GM12878 (cell line): Measurements from ENCODE around the gene GRK5. TPM values are rescaled to one million over a fixed set of nuclear protein-coding genes. Genes with fewer than 3 reads are reported as not detected.

ENCODE experiments used
- ATAC-seq: fragments of 200-7000 bp; cut with Tn5 transposase; 3 replicates; pipeline ENCODE4 v1.9.1; 2020; ENCODE audit warnings: mild to moderate bottlenecking, moderate library complexity
- Bru-seq: library from RNA; stranded (reverse); fragments of 400-500 nt; gene quantifications from one replicate; lab custom pipeline; 2021; lab: Mats Ljungman, UMichigan
- BruChase-seq, 2 experiments: library from RNA; stranded (reverse); fragments of 400-500 nt; gene quantifications; one replicate each; lab custom pipeline; 2021; lab: Mats Ljungman, UMichigan
- BruUV-seq: library from RNA; stranded (reverse); fragments of 400-500 nt; replicated peaks from 2 replicates; lab custom pipeline; 2021; lab: Mats Ljungman, UMichigan
- CTCF ChIA-PET: fragments of 300-600 bp; sonication (Branson Sonifier 250); formaldehyde crosslinking; extraction: SDS; loops from one replicate; lab custom pipeline; 2021; ENCODE audit warnings: inconsistent platforms; lab: Yijun Ruan, JAX
- POLR2A ChIA-PET: fragments of 350-600 bp; formaldehyde crosslinking; extraction: SDS; loops from one replicate; lab custom pipeline; 2021; ENCODE audit warnings: inconsistent platforms; lab: Charles Lee
- RAD21 ChIA-PET: fragments of 300-600 bp; sonication (Branson Sonifier 250); formaldehyde crosslinking; loops from one replicate; lab custom pipeline; 2023; ENCODE audit warnings: antibody characterized with exemption; ENCODE audit not compliant: unreplicated experiment; lab: Charles Lee
- SMC1A ChIA-PET: fragments of 300-600 bp; sonication (Branson Sonifier 250); formaldehyde crosslinking; loops from one replicate; lab custom pipeline; 2023; ENCODE audit not compliant: unreplicated experiment, uncharacterized antibody; lab: Charles Lee
- DNase-seq: peaks from one replicate; pipeline ENCODE4 v3.0.0-alpha.2; 2011; ENCODE audit warnings: low read depth, low spot score
- FAIRE-seq: peaks from 3 replicates; lab custom pipeline; 2011; peaks lifted over from hg19 to GRCh38; lab: Jason Lieb, UNC
- H2AFZ ChIP-seq: 2 replicates; pipeline ENCODE4 v1.6.0; 2011; ENCODE audit warnings: low read depth, low read length, control low read depth; ENCODE audit not compliant: control insufficient read depth
- H3K27ac ChIP-seq: 2 replicates; pipeline ENCODE4 v1.5.1; 2011; ENCODE audit warnings: control low read depth; ENCODE audit not compliant: control insufficient read depth, insufficient read depth
- H3K27me3 ChIP-seq, 2 experiments: replicated peaks in 1 of 2; 2 replicates each; pipeline versions ENCODE4 v1.6.0 to v1.6.1; 2011; ENCODE audit warnings: low read length in 1 of 2; ENCODE audit not compliant: control insufficient read depth in 2 of 2, insufficient read depth in 2 of 2
- H3K36me3 ChIP-seq, 2 experiments: 2 replicates each; pipeline ENCODE4 v1.5.1; 2011; ENCODE audit warnings: low read length in 1 of 2; ENCODE audit not compliant: control insufficient read depth in 2 of 2, insufficient read depth in 2 of 2
- H3K4me1 ChIP-seq: 2 replicates; pipeline ENCODE4 v1.6.1; 2011; ENCODE audit warnings: mild to moderate bottlenecking, low read length, moderate library complexity, mixed read lengths; ENCODE audit not compliant: control insufficient read depth, insufficient read depth
- H3K4me2 ChIP-seq: 2 replicates; pipeline ENCODE4 v1.6.0; 2011; ENCODE audit warnings: control low read depth; ENCODE audit not compliant: control insufficient read depth, insufficient read depth
- H3K4me3 ChIP-seq: fragments of 200-600 bp; sonication (generic); 2 replicates; pipeline ENCODE4 v1.5.1; 2016
- H3K79me2 ChIP-seq: 2 replicates; pipeline ENCODE4 v1.6.0; 2011; ENCODE audit warnings: low read length; ENCODE audit not compliant: control insufficient read depth, insufficient read depth
- H3K9ac ChIP-seq: 2 replicates; pipeline ENCODE4 v1.8.0; 2011; ENCODE audit warnings: low read length, control low read depth, mixed read lengths; ENCODE audit not compliant: control insufficient read depth, insufficient read depth
- H3K9me3 ChIP-seq: replicated peaks from 3 replicates; pipeline ENCODE4 v1.5.1; 2011; ENCODE audit warnings: mild to moderate bottlenecking, low read length; ENCODE audit not compliant: control insufficient read depth, insufficient read depth
- H4K20me1 ChIP-seq: 2 replicates; pipeline ENCODE4 v1.6.0; 2011; ENCODE audit not compliant: control insufficient read depth, insufficient read depth
- BRCA1 ChIP-seq: IDR thresholded peaks from 2 replicates; pipeline ENCODE4 v1.6.1; 2011; ENCODE audit warnings: low read depth, low read length, improper control_type of control experiment
- HCFC1 ChIP-seq: fragments of 150-350 bp; IDR thresholded peaks from 2 replicates; pipeline ENCODE4 v1.6.1; 2014; ENCODE audit warnings: low read length
- HDGF ChIP-seq: fragments of 450-650 bp; IDR thresholded peaks from 2 replicates; pipeline ENCODE4 v1.6.1; 2016; ENCODE audit warnings: antibody characterized with exemption
- IKZF1 ChIP-seq: fragments of 450-650 bp; conservative IDR thresholded peaks from 2 replicates; pipeline ENCODE4 v1.6.1; 2017; ENCODE audit warnings: antibody characterized with exemption, mild to moderate bottlenecking
- MXI1 ChIP-seq: fragments of 150-350 bp; IDR thresholded peaks from 2 replicates; pipeline ENCODE4 v1.6.1; 2011; ENCODE audit warnings: low read depth, mild to moderate bottlenecking, inconsistent platforms, low read length, improper control_type of control experiment
- POLR2A ChIP-seq: IDR thresholded peaks from 2 replicates; pipeline ENCODE4 v1.6.1; 2011; ENCODE audit warnings: low read depth, mild to moderate bottlenecking, low read length
- POLR2AphosphoS5 ChIP-seq: IDR thresholded peaks from 2 replicates; pipeline ENCODE4 v1.6.1; 2011; ENCODE audit warnings: mild to moderate bottlenecking, low read length, inconsistent platforms
- POU2F2 ChIP-seq: IDR thresholded peaks from 3 replicates; pipeline ENCODE4 v1.6.1; 2011; ENCODE audit warnings: low read depth, mild to moderate bottlenecking, low read length, borderline replicate concordance
- RFX5 ChIP-seq: IDR thresholded peaks from 2 replicates; pipeline ENCODE4 v1.6.1; 2011; ENCODE audit warnings: low read depth, low read length, improper control_type of control experiment
- SIX5 ChIP-seq: IDR thresholded peaks from 2 replicates; pipeline ENCODE4 v1.6.1; 2011; ENCODE audit warnings: mild to moderate bottlenecking, low read depth, low read length, moderate library complexity; ENCODE audit not compliant: severe bottlenecking
- WGBS: methylation state at CpG from one replicate; pipeline ENCODE4 v1.1.6; 2016; ENCODE audit warnings: low lambda C conversion rate; ENCODE audit not compliant: insufficient replicate concordance, insufficient coverage; ENCODE audit errors: missing lambda C conversion rate; 5-methylcytosine and 5-hydroxymethylcytosine counted together
- in situ Hi-C: fragments of 300-500 bp; cut with MboI; formaldehyde crosslinking; loops from 9 replicates; pipeline ENCODE4 v1.14.3; 2018; ENCODE audit warnings: mixed read lengths
- intact Hi-C: fragments of 100-400 bp; cut with micrococcal nuclease; formaldehyde crosslinking; loops from one replicate; pipeline ENCODE4 v1.14.2; 2022; ENCODE audit not compliant: unreplicated experiment
- long read RNA-seq, 2 experiments: library from polyadenylated mRNA; unstranded; transcript quantifications; one replicate each; pipeline ENCODE4 v2.0.0, GENCODE V29; 2019 to 2020
- polyA minus RNA-seq, 3 experiments: library from RNA; depleted of rRNA, polyadenylated mRNA; stranded (reverse); fragments of >200 nt; gene quantifications; 2 replicates each; pipeline ENCODE4 v1.2.3, GENCODE V29; 2011
- polyA plus RNA-seq, 11 experiments: library from polyadenylated mRNA; depleted of rRNA in 4 of 11; unstranded in 6 of 11; stranded (reverse) in 5 of 11; fragments of >200 nt; fragmentation: Nextera tagmentation in 4 of 11; fragmentation: Illumina TruSeq in 1 of 11; extraction: Ambion mirVana in 4 of 11; extraction: Trizol in 1 of 11; gene quantifications; 1 replicate in 1 of 11; 2 replicates in 10 of 11; pipeline versions ENCODE4 v1.2.1 to v1.2.3, GENCODE V29; 2011 to 2016; ENCODE audit warnings: inconsistent platforms in 2 of 11, missing spikeins in 2 of 11, low read depth in 1 of 11
- total RNA-seq, 4 experiments: library from RNA; depleted of rRNA in 3 of 4; stranded (reverse); fragments of >200 nt in 3 of 4; fragmentation: Illumina TruSeq in 1 of 4; extraction: Trizol in 1 of 4; gene quantifications; 2 replicates each; pipeline versions ENCODE4 v1.2.1 to v1.2.3, GENCODE V29; 2013 to 2021
- TF ChIP-seq, protein P1 (sequence below): fragments of 450-650 bp; IDR thresholded peaks from 2 replicates; pipeline ENCODE4 v1.6.1; 2018; ENCODE audit warnings: mild to moderate bottlenecking, low read depth, moderate library complexity; ENCODE audit not compliant: partially characterized antibody
- TF ChIP-seq, protein P2 (sequence below): IDR thresholded peaks from 2 replicates; pipeline ENCODE4 v1.6.1; 2012; ENCODE audit warnings: mild to moderate bottlenecking, low read depth, low read length
- TF ChIP-seq, protein P3 (sequence below): fragments of 450-650 bp; IDR thresholded peaks from 2 replicates; pipeline ENCODE4 v1.6.1; 2016; ENCODE audit warnings: mild to moderate bottlenecking

The GRK5 gene
- 11.5 and 12.2 TPM in 2 replicates for total RNA-seq (2013; cell fraction: nucleolus; rRNA removed)
- total RNA-seq (2014; rRNA removed): 15.3 and 15.6 TPM in 2 replicates
- total RNA-seq (2014; rRNA removed; fragmentation: Illumina TruSeq; extraction: Trizol): 13.4 and 14.1 TPM in 2 replicates
- 20.7 and 21.4 TPM in 2 replicates for total RNA-seq (2021)
- 7.6 TPM for polyA plus RNA-seq (2011; ENCODE audit: low read depth)
- 2.8 and 4.0 TPM in 2 replicates for polyA plus RNA-seq (2011; rRNA removed)
- polyA plus RNA-seq (2011; cell fraction: cytosol; rRNA removed): 3.7 and 3.9 TPM in 2 replicates
- polyA plus RNA-seq (2011; cell fraction: nucleus; rRNA removed): 7.0 and 7.8 TPM in 2 replicates
- 13.7 and 16.7 TPM in 2 replicates for polyA plus RNA-seq (2012)
- polyA plus RNA-seq (2014; fragmentation: Illumina TruSeq; extraction: Trizol): 21.3 and 22.1 TPM in 2 replicates
- under 1 TPM; 0.11 to 0.86 TPM for polyA plus RNA-seq (2014; fragmentation: Nextera tagmentation; extraction: Ambion mirVana)
- 13.4 and 13.9 TPM in 2 replicates for polyA plus RNA-seq (2014; rRNA removed)
- polyA plus RNA-seq (2016; fragmentation: Nextera tagmentation; extraction: Ambion mirVana): 1 to 10 TPM; 5.7 to 6.7 TPM
- 2.6 and 3.5 TPM in 2 replicates for polyA minus RNA-seq (2011; rRNA and poly(A)+ RNA removed)
- 1.3 and 1.9 TPM in 2 replicates for polyA minus RNA-seq (2011; cell fraction: cytosol; rRNA and poly(A)+ RNA removed)
- 2.4 and 3.3 TPM in 2 replicates for polyA minus RNA-seq (2011; cell fraction: nucleus; rRNA and poly(A)+ RNA removed)
- percentile 66 among the genes with signal in this experiment for Bru-seq, nascent RNA
- percentile 73 among the genes with signal in this experiment for BruChase-seq, experiment 1, labeled RNA remaining after a 6-hour chase
- percentile 66 among the genes with signal in this experiment for BruChase-seq, experiment 2, labeled RNA remaining after a 2-hour chase
- long read RNA-seq, experiment 1, partial matches to known transcripts: 1 of 2 reads
- long read RNA-seq, experiment 1, other reads (novel, unspliced or antisense): 1 of 2 reads
- long read RNA-seq, experiment 2, partial matches to known transcripts: 0 of 10 reads
- long read RNA-seq, experiment 2, other reads (novel, unspliced or antisense): 9 of 10 reads

DNA sequence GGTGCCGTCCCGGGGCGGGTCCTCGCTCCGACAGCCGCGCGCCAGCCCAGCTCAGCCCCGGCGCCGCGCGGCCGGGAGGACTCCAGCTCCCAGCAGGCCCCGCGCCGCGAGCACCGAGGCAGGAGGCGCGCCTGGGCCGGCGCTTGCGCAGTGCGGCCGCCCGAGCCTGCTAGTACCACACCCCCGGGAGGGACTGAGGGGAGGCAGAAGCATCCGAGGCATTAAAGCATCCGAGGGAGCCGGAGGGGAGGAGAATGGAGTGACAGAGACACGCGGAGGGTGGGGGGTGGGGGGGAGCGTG is at the start of gene GRK5:
Gene GRK5 (plus strand): TSS at position 206 of the 301 bp plus-strand sequence. CDS start 347 bp downstream, outside the sequence.
- intact Hi-C loops (loop anchor here (2.0 to 5.0 kb wide), 4 partner anchors 209 to 445 kb away; partner anchors contain the start of genes BAG3, RGS10 and TIAL1), in situ Hi-C loops (loop anchor here (5.0 kb wide), 1 partner anchor 285 kb away; no protein-coding TSS in a partner anchor)
- RAD21 ChIA-PET: interaction anchor here (0.8 to 3.8 kb wide), 23 partner anchors 9 to 498 kb away, joined by 3 to 46 read pairs (median 5); partner anchors contain the start of genes PRDX3, RGS10 and SFXN4
- peak; percentile 86 for DNase-seq
- Histone ChIP-seq H3K36me3 (no peaks in the 10 kb centered on the region), H3K27ac (peak within 1 kb of the TSS; percentile 85), H3K4me1 (peaks cover 11% of the 10 kb centered on the region), H3K9ac (peak within 1 kb of the TSS; percentile 84), H3K4me3 (peak within 1 kb of the TSS; percentile 80), H3K9me3 (no peaks in the 10 kb centered on the region), H3K79me2 (peaks cover 46% of the 10 kb centered on the region), H4K20me1 (no peaks in the 10 kb centered on the region), H3K27me3 (no peaks in the 10 kb centered on the region), H3K4me2 (peak within 1 kb of the TSS; percentile 92), H2AFZ (peak within 1 kb of the TSS; percentile 62)
- BruUV-seq: no TSS peak
- CTCF ChIA-PET: interaction anchor here (0.6 to 4.6 kb wide), 27 partner anchors 9 to 637 kb away, joined by 3 to 43 read pairs (median 3); partner anchors contain the start of genes BAG3 and RGS10
- SMC1A ChIA-PET: interaction anchor here (0.9 to 5.3 kb wide), 12 partner anchors 9 to 653 kb away, joined by 3 to 28 read pairs (median 5); no protein-coding TSS in a partner anchor
- FAIRE-seq: peak; percentile 76
- ATAC-seq: peak; percentile 85
- POLR2A ChIA-PET: interaction anchor here (0.7 to 1.6 kb wide), 7 partner anchors 64 to 390 kb away, joined by 3 to 11 read pairs (median 3); partner anchors contain the start of gene TIAL1
- WGBS: 1% methylated on average over 27 of the region's 34 CpGs
- TF ChIP-seq RFX5 (no peak), POLR2A (peak; percentile 84), IKZF1 (peak; percentile 58; the same call in 1 of the 2 replicates), BRCA1 (no peak), SIX5 (peak; percentile 73), MXI1 (0 out of 2 replicates have a peak, but pooled peaks have one; percentile 12), POLR2AphosphoS5 (peak; percentile 3; the same call in 1 of the 2 replicates), HDGF (no peak), HCFC1 (peak; percentile 82), POU2F2 (peak; percentile 36; the same call in 1 of the 3 replicates)
- TF ChIP-seq, protein P1, sequence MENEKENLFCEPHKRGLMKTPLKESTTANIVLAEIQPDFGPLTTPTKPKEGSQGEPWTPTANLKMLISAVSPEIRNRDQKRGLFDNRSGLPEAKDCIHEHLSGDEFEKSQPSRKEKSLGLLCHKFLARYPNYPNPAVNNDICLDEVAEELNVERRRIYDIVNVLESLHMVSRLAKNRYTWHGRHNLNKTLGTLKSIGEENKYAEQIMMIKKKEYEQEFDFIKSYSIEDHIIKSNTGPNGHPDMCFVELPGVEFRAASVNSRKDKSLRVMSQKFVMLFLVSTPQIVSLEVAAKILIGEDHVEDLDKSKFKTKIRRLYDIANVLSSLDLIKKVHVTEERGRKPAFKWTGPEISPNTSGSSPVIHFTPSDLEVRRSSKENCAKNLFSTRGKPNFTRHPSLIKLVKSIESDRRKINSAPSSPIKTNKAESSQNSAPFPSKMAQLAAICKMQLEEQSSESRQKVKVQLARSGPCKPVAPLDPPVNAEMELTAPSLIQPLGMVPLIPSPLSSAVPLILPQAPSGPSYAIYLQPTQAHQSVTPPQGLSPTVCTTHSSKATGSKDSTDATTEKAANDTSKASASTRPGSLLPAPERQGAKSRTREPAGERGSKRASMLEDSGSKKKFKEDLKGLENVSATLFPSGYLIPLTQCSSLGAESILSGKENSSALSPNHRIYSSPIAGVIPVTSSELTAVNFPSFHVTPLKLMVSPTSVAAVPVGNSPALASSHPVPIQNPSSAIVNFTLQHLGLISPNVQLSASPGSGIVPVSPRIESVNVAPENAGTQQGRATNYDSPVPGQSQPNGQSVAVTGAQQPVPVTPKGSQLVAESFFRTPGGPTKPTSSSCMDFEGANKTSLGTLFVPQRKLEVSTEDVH: no peak
- TF ChIP-seq, protein P2, sequence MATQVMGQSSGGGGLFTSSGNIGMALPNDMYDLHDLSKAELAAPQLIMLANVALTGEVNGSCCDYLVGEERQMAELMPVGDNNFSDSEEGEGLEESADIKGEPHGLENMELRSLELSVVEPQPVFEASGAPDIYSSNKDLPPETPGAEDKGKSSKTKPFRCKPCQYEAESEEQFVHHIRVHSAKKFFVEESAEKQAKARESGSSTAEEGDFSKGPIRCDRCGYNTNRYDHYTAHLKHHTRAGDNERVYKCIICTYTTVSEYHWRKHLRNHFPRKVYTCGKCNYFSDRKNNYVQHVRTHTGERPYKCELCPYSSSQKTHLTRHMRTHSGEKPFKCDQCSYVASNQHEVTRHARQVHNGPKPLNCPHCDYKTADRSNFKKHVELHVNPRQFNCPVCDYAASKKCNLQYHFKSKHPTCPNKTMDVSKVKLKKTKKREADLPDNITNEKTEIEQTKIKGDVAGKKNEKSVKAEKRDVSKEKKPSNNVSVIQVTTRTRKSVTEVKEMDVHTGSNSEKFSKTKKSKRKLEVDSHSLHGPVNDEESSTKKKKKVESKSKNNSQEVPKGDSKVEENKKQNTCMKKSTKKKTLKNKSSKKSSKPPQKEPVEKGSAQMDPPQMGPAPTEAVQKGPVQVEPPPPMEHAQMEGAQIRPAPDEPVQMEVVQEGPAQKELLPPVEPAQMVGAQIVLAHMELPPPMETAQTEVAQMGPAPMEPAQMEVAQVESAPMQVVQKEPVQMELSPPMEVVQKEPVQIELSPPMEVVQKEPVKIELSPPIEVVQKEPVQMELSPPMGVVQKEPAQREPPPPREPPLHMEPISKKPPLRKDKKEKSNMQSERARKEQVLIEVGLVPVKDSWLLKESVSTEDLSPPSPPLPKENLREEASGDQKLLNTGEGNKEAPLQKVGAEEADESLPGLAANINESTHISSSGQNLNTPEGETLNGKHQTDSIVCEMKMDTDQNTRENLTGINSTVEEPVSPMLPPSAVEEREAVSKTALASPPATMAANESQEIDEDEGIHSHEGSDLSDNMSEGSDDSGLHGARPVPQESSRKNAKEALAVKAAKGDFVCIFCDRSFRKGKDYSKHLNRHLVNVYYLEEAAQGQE: no peak
- TF ChIP-seq, protein P3, sequence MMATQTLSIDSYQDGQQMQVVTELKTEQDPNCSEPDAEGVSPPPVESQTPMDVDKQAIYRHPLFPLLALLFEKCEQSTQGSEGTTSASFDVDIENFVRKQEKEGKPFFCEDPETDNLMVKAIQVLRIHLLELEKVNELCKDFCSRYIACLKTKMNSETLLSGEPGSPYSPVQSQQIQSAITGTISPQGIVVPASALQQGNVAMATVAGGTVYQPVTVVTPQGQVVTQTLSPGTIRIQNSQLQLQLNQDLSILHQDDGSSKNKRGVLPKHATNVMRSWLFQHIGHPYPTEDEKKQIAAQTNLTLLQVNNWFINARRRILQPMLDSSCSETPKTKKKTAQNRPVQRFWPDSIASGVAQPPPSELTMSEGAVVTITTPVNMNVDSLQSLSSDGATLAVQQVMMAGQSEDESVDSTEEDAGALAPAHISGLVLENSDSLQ: peak; percentile 38; the same call in 1 of the 2 replicates
